Keratinocyte (primary cell): Measurements from ENCODE around the gene MOSMO.

Source experiments
- CTCF ChIP-seq, 3 experiments: IDR thresholded peaks in 1 of 3; conservative IDR thresholded peaks in 1 of 3; optimal IDR thresholded peaks in 1 of 3; 2 replicates in 2 of 3; 3 replicates in 1 of 3; pipeline versions ENCODE3 to v1.5.1; 2011; ENCODE audit warnings: low read length in 3 of 3, mild to moderate bottlenecking in 3 of 3, moderate library complexity in 2 of 3, control low read depth in 1 of 3, inconsistent platforms in 1 of 3; ENCODE audit not compliant: insufficient read depth in 2 of 3; ENCODE audit errors: extremely low read depth in 1 of 3
- EZH2 ChIP-seq: IDR thresholded peaks from one replicate; pipeline ENCODE4 v1.6.1; 2012; ENCODE audit warnings: inconsistent platforms, mild to moderate bottlenecking, low read length, moderate library complexity

DNA sequence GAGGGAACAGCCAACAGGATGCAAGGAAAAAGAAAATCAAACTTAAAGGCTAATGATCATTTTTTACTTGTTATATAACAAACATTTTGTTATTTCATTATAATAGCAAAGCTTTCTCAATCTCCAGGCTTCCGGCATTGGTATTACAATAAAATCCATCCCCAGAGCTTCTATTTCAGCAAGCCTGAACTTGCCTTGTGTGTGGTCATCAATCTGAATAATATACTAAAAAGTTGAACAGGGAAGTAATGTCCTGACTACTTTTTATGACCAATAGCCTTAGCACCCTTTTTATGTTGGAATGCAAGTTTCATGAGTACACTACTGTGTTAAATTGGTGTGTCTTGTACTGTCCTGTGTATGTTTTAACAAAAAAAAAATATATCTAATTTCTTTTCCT, 57.3 kb downstream of the MOSMO start:
- TF ChIP-seq CTCF (optimal IDR thresholded peaks at IDR 0.05 in 1 of 3, IDR thresholded peaks at IDR 0.05 in 1 of 3, conservative IDR thresholded peaks at IDR 0.05 in 1 of 3; ENCODE audit: extremely low read depth in 1 of 3, insufficient read depth in 2 of 3, low read length in 3 of 3), result no peak
- TF ChIP-seq EZH2, result no peak
